CMK (cell line): ENCODE data around the gene RBM43.
"Not testable (repeated sequence)": the region's sequence is repeated elsewhere in the genome, so short reads cannot be mapped to it uniquely, and the experiment has no call there.

Experiments
- DNase-seq: peaks from one replicate; pipeline ENCODE4 v3.0.0-alpha.2; 2010; ENCODE audit warnings: low read depth

RBM43 gene

GRCh38 chr2:151261231-151261976 is at the start of gene RBM43:
RBM43 (minus strand) TSS chr2:151261863; CDS start chr2:151261727, 136 bp downstream.
- peak; percentile 65 for DNase-seq

DNA sequence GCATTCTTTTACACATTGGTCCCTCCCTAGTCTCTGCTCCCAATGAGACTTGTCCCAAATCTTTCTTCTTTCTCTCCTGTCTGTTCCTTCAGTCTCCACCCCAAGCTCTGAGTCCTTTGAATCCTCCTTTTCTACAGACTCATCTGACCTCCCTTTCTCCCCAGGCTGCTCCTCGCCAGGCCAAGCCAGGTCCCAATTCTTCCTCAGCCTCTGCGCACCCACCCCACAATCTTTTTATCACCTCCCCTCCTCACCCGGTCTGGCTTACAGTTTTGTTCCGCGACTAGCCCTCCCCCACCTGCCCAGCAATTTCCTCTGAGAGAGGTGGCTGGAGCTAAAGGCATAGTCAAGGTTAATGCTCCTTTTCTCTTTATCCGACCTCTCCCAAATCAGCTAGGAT is 48.6 kb upstream of the RBM43 start:
- not testable (repeated sequence) for DNase-seq

DNA sequence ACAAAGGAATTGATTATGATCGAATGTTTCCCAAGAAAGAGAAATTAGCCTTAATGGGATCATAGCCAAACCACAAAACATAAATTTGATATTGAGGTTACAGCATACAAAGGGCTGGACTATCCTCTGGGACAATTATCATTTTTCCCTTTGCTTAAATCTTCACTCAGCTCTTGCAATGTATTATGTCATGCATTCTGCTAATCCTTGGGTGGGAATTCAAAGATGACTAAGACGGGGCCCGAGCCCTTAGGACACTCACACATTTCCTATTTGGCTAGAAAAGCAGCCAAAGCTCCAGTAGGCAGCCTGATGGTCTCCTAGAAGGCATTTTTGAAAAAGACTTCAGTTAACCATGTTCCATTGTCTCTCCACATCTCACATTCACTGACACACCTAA is 45.0 kb upstream of the RBM43 start:
- no peak for DNase-seq

DNA sequence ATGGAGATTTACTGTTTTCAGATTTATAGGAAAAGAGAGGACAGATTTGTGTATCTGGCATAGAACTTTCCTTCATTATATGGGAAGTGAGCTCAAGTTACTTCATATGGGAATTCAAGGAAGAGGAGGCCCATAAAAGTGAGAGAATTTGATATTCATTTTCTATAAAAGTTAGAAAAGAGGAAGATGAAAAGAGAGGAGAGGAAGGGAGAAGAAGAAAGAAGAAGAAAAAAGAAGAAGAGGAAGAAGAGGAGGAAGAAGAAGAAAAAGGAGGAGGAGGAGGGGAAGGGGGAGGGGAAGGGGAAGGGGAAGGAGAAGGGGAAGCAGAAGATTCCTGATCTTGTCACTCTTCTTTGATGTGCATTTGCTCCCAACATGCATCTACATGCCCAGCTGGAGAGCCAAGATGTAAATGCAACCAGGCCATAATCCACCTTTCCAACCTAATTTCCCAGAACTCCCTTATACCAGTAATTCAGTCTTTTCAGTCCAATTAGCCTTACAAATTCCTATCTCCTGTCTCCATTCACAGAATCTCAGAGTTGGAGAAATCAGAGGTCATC is 43.5 kb upstream of the RBM43 start:
- no peak for DNase-seq

GRCh38 chr2:151302879-151303278 is 41.2 kb upstream of the RBM43 start:
- DNase-seq, result no peak

DNA sequence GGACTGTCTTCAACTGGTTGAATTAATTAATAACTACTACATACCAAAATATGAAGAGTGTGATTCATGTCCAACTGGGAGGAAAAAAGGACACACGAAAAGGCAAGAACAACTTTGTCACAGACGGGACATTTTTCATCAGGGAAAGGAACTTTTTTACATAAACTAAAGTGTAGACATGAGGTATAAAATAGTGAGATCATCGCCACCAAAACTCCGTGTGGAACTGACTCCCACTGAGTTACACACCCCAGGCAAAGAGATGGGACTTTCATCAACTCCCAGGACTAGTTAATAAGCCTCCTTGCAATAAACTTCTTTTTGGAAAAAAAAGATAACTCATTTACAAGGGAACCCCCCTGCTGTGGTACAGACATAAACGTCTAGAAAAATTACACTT is 40.7 kb upstream of the RBM43 start:
- DNase-seq, result no peak

- no peak for DNase-seq
These were observed 38.4 kb upstream of the RBM43 start for GRCh38 chr2:151299920-151300539.

GRCh38 chr2:151297882-151298281 is 36.2 kb upstream of the RBM43 start:
- DNase-seq, result no peak

- DNase-seq, result not testable (repeated sequence)
These were observed 34.3 kb upstream of the RBM43 start for GRCh38 chr2:151295926-151296325.

- no peak for DNase-seq
These were observed 30.9 kb upstream of the RBM43 start for GRCh38 chr2:151292546-151292945.

GRCh38 chr2:151292141-151292540 is 30.5 kb upstream of the RBM43 start:
- DNase-seq, result no peak

GRCh38 chr2:151291224-151291623 is 29.6 kb upstream of the RBM43 start:
- no peak for DNase-seq

GRCh38 chr2:151289972-151290866 is 28.6 kb upstream of the RBM43 start:
- DNase-seq, result no peak

DNA sequence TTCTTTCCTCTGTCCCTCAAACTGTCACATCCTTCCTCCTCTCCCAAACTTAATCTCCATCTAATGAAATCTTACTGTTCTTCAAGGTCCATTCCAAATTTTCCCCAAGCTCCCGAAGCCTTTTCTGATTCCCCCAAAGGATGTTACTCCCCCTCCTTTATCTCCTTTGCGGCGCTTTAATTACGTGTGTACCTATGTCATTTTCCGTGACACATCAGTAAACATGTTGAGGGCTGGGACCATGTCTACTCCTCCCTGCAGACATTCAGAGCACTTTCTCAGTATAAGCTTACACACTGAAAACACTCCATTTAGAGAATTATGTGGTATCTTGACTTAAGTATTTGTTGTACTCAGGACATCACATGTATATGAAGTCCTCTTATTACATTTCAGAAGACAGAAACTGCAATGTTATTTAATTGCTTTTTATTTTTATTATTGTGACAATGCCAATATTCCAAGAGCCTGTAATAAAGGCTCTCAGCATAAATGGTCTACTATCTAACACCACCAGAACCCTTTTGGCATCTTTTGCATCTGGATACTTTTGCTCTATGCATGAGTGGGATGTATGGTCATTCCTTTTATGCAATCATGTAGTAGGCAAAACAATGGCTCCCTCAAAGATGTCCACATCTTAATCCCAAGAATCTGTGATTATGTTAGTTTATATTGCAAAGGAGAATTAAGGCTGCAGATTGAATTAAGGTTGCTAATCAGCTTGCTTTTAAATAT is 26.0 kb upstream of the RBM43 start:
- DNase-seq, result no peak

DNA sequence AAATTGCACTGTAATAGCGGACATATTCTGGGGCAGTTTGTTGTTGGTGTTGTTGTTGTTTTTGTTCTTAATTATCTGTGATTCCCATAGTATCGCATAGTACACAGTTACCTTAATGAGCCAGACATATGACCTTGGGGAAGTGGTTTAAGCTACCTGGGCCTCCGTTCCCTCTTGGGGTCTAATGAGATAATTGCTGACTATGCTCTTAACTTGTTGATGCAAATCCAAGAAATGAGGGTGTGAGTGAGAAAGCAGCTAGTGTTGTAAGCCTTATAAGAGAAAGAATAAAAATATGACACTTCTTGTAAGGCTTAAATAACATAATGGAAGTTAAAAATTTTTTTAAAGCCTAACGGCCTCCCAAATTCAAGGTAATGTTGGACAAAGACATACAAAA is 20.7 kb upstream of the RBM43 start:
- no peak for DNase-seq

DNA sequence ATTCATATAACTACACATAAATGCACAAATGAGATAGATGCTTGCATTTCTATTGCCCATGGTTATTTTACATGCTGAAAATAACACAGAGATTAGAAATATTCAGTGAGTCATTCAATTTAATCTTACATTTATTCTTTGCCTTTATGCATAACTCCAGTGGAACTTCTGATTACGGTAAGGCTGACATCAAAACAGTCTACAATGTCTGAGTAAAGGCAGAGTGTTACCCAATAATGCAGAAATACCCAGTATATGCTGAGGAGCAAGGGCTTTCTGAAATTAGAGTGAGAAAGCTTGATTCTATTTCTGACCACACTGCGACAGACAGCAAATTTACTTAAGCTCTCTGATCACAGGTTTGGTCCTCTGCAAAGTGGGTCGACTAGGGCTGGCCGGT is 18.6 kb upstream of the RBM43 start:
- DNase-seq, result no peak

DNA sequence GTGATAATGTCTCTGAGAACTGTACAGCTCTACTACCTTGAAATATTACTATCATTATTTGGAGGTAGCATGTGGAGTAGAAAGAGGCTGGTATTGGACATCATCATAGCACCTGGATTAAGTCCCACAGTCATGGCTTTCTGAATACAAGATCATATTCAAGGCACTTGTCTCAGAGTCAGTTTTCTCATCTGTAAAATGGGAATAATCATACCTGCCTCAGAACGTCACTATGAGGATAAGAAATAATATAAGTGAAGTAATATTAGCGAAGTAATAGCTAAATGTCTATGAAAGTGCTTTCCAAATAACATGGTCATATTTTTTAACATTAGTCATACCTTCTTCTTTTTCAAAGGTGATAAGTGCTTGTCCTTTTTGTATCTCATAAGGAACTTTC is 16.8 kb upstream of the RBM43 start:
- no peak for DNase-seq

DNA sequence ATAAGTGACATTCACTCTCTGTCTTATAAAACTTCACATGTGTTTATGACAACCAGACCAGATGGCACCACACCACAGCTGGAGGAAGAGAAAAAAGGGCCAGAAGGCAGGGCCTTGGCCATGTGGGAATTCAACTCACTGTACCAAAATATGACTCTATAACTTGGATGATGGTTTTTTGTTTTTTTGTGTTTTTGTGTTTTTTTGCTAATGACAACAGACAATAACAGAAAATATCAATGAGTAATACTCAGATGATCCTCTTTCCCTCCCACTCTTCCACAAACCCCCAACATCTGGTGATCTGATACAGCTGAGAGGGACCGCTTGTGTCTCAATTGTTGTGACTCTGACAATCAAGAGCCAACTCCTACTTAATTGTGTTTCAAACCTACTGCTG is 15.4 kb upstream of the RBM43 start:
- no peak for DNase-seq

GRCh38 chr2:151275291-151275690 is 13.6 kb upstream of the RBM43 start:
- DNase-seq, result no peak

DNA sequence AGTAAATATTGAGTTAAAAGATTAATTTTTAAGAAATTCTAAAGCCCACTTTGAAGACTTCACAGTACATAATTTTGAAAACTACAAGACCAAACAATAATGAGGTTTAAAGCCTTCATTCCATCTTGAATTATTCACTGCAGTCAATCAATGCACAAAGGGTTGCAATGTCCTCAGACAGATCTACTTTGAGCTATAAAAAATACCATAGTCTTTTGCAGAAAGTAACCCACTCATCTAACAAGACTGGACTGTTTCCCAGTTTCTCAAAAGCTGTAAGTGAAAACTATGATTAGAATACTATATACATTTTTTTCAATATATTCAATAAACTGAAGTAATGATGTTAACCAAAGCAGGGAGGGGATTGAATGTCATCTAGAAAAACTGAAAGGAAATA is 10.2 kb upstream of the RBM43 start:
- no peak for DNase-seq

GRCh38 chr2:151269798-151270568 is 8.3 kb upstream of the RBM43 start:
- DNase-seq, result no peak
